HG02678 (cell line): ENCODE data around the gene CD8B.

Source experiments
- ATAC-seq: cut with Tn5 transposase; IDR thresholded peaks from one replicate; pipeline ENCODE4 v1.9.1; 2021; ENCODE audit warnings: mild to moderate bottlenecking, moderate library complexity; ENCODE audit not compliant: unreplicated experiment

The CD8B gene

GRCh38 chr2:86806059-86806857, 55.4 kb downstream of the CD8B start:
- ATAC-seq, result no peak

DNA sequence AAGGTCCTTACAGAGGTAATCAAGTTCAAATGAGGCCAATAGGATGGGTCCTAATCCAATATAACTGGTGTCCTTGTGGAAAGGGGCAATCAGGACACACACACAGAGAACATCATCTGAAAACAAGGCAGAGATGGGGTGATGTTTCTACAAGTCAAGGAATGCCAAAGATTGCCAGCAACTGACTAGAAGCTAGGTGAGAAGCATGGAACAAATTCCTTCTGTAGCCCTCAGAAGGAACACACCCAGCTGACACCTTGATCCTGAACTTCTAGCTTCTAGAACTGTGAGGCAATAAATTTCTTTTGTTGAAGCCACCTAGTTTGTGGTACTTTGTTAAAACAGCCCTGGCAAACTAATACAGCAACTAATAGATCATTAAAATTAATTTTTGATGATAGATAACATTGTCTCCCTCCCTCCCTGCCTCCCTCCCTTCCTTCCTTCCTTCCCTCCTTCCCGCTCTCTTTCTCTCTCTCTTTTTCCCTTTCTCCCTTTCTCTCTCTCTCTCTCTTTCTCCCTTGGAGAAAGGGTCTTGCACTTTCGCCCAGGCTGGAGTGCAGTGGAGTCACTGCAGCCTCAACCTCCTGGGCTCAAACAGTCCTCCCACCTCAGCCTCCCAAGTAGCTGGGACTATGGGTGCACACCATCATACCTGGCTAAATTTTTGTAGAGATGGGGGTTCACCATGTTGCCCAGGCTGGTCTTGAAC, 60.7 kb downstream of the CD8B start:
- ATAC-seq, result no peak

DNA sequence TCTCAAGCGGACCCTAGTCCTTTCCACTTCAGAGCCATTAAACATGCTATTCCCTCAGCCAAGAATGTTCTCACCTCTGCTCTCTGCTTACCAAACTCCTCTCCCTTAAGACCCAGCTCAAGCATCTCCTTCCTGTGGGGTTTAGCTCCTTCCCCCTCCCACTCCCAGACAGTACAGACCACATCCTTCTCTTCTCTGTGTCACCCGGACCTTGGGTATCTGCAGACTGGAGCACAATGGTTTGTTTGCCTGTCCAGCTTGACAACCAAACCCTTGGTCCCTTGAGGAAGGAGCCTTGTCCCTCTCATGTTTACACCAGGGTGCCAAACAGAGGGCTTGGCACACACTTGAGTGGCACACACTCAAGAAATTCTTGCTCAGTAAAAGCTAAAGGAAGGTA, 66.8 kb downstream of the CD8B start:
- ATAC-seq, result no peak

- ATAC-seq, result no peak
These were observed 67.9 kb downstream of the CD8B start for GRCh38 chr2:86793752-86794151.

GRCh38 chr2:86791573-86791972, 70.1 kb downstream of the CD8B start:
- no peak for ATAC-seq

- ATAC-seq, result no peak
These were observed 70.8 kb downstream of the CD8B start, which contains the start of gene CD8A for GRCh38 chr2:86790676-86791572. TSS of gene CD8A (minus strand) at chr2:86790913. CDS start at chr2:86790825, 88 bp downstream.

GRCh38 chr2:86790134-86790675, 71.5 kb downstream of the CD8B start:
- no peak for ATAC-seq

GRCh38 chr2:86789687-86790133, 72.0 kb downstream of the CD8B start:
- no peak for ATAC-seq

GRCh38 chr2:86788881-86789686, 72.6 kb downstream of the CD8B start:
- ATAC-seq, result no peak

DNA sequence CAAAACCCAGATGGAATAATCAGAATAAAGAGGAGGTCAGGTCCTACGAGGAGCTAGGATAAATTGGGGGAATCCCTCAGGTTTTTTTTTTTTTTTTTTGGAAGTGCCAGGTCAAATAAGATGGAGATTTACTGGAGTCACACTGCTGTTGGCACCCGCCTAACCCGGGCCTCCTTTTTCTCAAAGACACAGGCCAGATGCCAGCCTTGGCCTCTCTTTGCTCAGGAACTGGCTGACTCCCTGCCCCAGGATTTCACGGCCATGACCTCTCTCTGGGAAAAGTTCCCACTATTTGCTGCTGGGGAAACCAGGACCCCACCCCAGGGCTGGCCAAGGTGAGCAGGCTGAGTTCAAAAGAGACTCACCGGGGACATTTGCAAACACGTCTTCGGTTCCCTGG, 73.5 kb downstream of the CD8B start:
- ATAC-seq, result no peak

DNA sequence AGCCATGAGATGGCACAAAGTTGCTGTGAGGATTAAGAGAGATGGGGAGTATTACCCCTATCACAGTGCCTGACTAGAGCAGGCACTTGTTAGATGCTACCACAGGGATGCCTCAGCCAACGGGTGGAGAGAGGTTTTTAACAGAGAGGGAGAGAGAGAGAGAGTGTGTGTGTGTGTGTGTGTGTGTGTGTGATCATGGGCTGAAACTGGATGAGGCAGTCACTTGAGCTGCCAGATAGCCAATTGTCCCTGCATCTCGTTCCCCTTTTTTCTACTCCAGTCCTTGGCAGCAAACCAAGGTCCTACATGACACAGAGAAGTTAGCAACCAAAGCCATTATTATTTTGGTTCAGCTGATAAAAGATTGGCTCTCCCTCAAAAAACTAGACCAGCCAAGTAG, 74.0 kb downstream of the CD8B start:
- ATAC-seq, result no peak

DNA sequence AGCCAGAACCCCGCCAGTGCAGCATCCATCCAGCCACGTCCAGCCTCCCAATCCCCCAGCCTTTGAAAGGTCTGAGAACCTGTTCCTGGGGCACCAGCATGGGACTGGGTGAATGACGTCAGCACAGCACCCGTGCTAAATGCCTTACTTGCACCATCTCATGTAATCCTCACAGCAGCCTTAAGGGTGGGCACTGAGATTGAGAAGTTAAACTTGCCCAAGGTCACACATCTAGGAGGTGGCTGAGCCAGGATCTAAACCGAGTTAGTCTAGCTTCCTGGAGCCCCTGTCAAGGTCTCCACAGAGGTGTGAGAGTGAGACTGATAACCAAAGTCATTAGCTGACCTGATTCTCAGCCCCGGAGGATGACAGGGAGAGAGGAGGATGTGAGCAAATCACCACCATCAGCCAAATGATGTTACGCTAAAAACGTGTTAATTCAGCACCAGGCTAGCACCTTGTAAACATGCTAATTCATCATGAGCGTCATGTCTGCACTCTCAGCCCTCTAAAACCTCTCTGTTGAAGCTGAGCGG, 75.6 kb downstream of the CD8B start:
- ATAC-seq, result no peak

DNA sequence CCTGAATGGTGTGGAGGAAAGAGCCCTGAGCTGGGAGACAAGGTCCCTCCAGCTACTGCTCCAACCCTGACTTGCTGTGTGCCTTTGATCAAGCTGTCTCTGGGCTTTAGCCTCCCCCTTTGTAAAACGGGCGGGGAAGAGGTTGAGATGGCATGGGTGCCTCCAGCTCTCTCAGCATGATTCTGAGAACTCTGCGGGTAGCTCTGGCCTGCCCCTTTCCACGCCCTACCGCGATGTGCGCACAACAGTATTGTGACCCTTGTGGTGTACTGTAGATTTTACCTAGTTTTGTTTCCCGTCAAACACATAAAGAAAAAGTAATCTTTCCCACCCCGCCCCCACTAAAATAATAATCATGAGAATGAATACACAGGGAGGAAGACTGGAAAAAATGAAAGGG, 76.2 kb downstream of the CD8B start:
- ATAC-seq, result no peak

- ATAC-seq, result peak; percentile 98
These were observed 77.9 kb downstream of the CD8B start for GRCh38 chr2:86783615-86784339.

DNA sequence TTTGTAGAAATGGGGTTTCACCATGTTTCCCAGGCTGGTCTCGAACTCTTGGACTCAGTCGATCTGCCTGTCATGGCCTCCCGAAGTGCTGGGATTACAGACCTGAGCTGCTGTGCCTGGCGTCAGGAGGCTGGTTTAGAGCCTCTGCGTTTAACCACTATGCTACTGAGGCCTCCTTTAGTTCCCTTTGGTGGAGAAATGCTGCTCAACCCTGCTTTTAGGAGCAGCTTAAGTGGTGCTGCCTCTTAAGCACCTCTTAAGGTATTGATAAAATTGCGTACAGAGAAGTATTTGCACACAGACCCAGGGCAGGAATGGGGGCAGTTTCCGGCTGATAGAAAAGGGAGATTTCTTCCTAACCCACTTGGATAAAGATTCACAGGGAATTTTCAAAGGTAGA, 78.9 kb downstream of the CD8B start:
- ATAC-seq, result no peak

- no peak for ATAC-seq
These were observed 80.3 kb downstream of the CD8B start for GRCh38 chr2:86781363-86781762.

DNA sequence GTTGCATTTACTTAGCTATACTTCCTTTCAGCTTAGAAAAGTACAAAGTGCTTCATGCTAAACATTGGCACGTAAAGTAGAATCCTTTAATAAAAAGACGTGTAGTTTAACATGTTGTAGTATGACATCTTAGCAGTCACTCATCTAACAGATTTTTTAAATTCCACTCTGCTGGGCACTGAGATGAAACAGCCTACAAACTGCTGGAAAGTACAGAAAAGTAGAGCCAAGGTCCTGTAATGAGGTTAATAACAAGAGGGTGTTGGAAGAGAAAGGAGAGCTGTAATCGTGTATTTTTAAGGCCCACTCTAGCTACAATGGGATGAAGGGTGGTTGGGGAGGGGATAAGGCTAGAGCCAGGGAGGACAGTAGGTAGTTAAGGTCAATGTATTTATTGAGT, 81.7 kb downstream of the CD8B start:
- ATAC-seq, result no peak

- no peak for ATAC-seq
These were observed 82.7 kb downstream of the CD8B start for GRCh38 chr2:86778957-86779356.

DNA sequence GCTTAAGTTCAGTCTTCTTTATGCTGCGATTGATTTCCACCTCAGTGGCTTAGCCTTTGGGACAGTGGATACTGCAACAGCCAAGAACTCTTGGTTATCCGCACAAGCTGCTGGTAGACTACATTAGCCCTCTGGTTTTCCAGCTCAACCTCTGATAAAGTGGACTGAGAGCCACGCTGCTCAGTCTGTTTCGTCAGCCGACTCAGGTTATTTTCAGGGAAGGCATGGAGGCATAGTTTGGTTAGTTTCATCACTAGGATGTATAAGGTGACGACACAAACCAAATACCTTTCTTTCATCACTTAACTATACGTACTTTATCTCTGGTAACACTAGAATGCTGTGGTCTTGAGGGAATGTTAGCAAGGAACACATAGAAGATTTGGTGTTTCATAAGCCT, 85.2 kb downstream of the CD8B start:
- no peak for ATAC-seq
